ENCODE data around the gene APH1B.

GRCh38 chr15:63240109-63240508 lies 37.3 kb upstream of the APH1B start:
- no peak for TF ChIP-seq POLR2AphosphoS5 (IDR thresholded peaks at IDR 0.05)
- TF ChIP-seq, protein P1, sequence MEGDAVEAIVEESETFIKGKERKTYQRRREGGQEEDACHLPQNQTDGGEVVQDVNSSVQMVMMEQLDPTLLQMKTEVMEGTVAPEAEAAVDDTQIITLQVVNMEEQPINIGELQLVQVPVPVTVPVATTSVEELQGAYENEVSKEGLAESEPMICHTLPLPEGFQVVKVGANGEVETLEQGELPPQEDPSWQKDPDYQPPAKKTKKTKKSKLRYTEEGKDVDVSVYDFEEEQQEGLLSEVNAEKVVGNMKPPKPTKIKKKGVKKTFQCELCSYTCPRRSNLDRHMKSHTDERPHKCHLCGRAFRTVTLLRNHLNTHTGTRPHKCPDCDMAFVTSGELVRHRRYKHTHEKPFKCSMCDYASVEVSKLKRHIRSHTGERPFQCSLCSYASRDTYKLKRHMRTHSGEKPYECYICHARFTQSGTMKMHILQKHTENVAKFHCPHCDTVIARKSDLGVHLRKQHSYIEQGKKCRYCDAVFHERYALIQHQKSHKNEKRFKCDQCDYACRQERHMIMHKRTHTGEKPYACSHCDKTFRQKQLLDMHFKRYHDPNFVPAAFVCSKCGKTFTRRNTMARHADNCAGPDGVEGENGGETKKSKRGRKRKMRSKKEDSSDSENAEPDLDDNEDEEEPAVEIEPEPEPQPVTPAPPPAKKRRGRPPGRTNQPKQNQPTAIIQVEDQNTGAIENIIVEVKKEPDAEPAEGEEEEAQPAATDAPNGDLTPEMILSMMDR (IDR thresholded peaks at IDR 0.05) = no peak

All from gastroesophageal sphincter (tissue), 3 donors.